Measurements from ENCODE around the gene RPL35A. TPM values are rescaled to one million over a fixed set of nuclear protein-coding genes. Genes with fewer than 3 reads are reported as not detected.

RPL35A gene
- total RNA-seq (2012; rRNA removed): 804 and 1,064 TPM in 2 replicates
- polyA plus RNA-seq (2012; rRNA removed): 906 and 921 TPM in 2 replicates
- 346 and 851 TPM in 2 replicates for polyA plus RNA-seq (2012; cell fraction: cytosol; rRNA removed)
- polyA plus RNA-seq (2012; cell fraction: nucleus; rRNA removed; ENCODE audit: low replicate concordance): 30.5 and 351 TPM in 2 replicates
- percentile 98 among the genes with signal in this experiment for Bru-seq, nascent RNA
- percentile 94 among the genes with signal in this experiment for BruChase-seq, experiment 1, labeled RNA remaining after a 6-hour chase
- percentile 91 among the genes with signal in this experiment for BruChase-seq, experiment 2, labeled RNA remaining after a 2-hour chase
- long read RNA-seq, transcript RPL35A-205 (5 exons, 553 nt): minor isoform, 18 of 565 reads
- long read RNA-seq, transcript RPL35A-206 (5 exons, 1,444 nt): major isoform, 378 of 565 reads
- long read RNA-seq, transcript RPL35A-207 (2 exons, 687 nt): minor isoform, 124 of 565 reads
- long read RNA-seq, partial matches to known transcripts: 25 of 565 reads
- long read RNA-seq, other reads (novel, unspliced or antisense): 16 of 565 reads

GRCh38 chr3:197949778-197950676, at the start of gene RPL35A:
Gene RPL35A, plus strand, starts transcription at chr3:197950190. Its CDS starts 778 bp downstream, at chr3:197950968.
- peak within 1 kb of the TSS; percentile 80 for H4K5ac ChIP-seq (ENCODE audit: low read depth, low read length)
- peak within 1 kb of the TSS; percentile 83 for H2BK120ac ChIP-seq (ENCODE audit: low read depth, low read length)
- peak within 1 kb of the TSS; percentile 82 for H3K18ac ChIP-seq (ENCODE audit: low read depth, low read length)
- H3K9me1 ChIP-seq (ENCODE audit: insufficient read depth, low read length): no peaks in the 10 kb centered on the region
- ChIA-PET CTCF (interaction anchor here (0.8 to 1.3 kb wide), 2 partner anchors 44 kb away, joined by 3 read pairs; no protein-coding TSS in a partner anchor), POLR2A (ENCODE audit: unreplicated experiment) (no interaction called here)
- peak within 1 kb of the TSS; percentile 88 for H3K4me3 ChIP-seq (ENCODE audit: insufficient read depth, low read depth, low read length)
- H4K8ac ChIP-seq (ENCODE audit: low read depth in 2 of 2, low read length in 2 of 2): peak within 1 kb of the TSS; percentile 91 to 97
- H2BK20ac ChIP-seq (ENCODE audit: low read depth, low read length): peak within 1 kb of the TSS; percentile 45; the same call in 1 of the 2 replicates
- H2BK15ac ChIP-seq (ENCODE audit: low read depth, low read length): peak within 1 kb of the TSS; percentile 99
- dilution Hi-C loops (cut with HindIII; ENCODE audit: low sequenced_read_pairs, unreplicated experiment) (no loop called here), intact Hi-C loops (cut with micrococcal nuclease) (no loop called here), in situ Hi-C loops (cut with MboI; ENCODE audit: low sequenced_read_pairs) (loop anchor here (5.0 kb wide), 1 partner anchor 43 kb away; no protein-coding TSS in a partner anchor)
- DNase-seq (peak; percentile 93), ATAC-seq (ENCODE audit: low read depth) (peak; percentile 94)
- H3K36me3 ChIP-seq (ENCODE audit: control insufficient read depth, insufficient read depth, low read length): peaks cover 30% of the 10 kb centered on the region
- peak within 1 kb of the TSS; percentile 90 for H3K4me2 ChIP-seq (ENCODE audit: low read depth, low read length)
- H3K56ac ChIP-seq (ENCODE audit: extremely low read depth, insufficient read depth, low read length): peak within 1 kb of the TSS; percentile 100
- H3K9ac ChIP-seq (ENCODE audit: low read depth, low read length): peak within 1 kb of the TSS; percentile 99
- no peaks in the 10 kb centered on the region for H3K4me1 ChIP-seq (ENCODE audit: control insufficient read depth, insufficient read depth, low read length)
- H3K23ac ChIP-seq (ENCODE audit: low read depth, low read length): peak within 1 kb of the TSS; percentile 99
- WGBS, 2 experiments (ENCODE audit: extremely low coverage in 2 of 2, insufficient read length in 1 of 2): 0% methylated on average over 4 of the region's 36 CpGs; no CpG with 5 or more reads in 1 of the 2 experiments
- peak within 1 kb of the TSS; percentile 99 for H3K14ac ChIP-seq (replicated peaks; ENCODE audit: low read depth, low read length)
- H3K79me1 ChIP-seq (ENCODE audit: low read depth in 1 of 2, low read length in 2 of 2): peaks cover 17 to 36% of the 10 kb centered on the region in 2 experiments
- no peaks in the 10 kb centered on the region for H3K27me3 ChIP-seq (ENCODE audit: control insufficient read depth, insufficient read depth, low read length)
- no peaks in the 10 kb centered on the region for H3K9me3 ChIP-seq (ENCODE audit: control insufficient read depth, insufficient read depth, low read length)
- H2AFZ ChIP-seq (replicated peaks; ENCODE audit: low read length, poor library complexity): peak within 1 kb of the TSS; percentile 84
- H2BK5ac ChIP-seq (ENCODE audit: low read depth, low read length, poor library complexity, severe bottlenecking): peak within 1 kb of the TSS; percentile 98
- H3K4ac ChIP-seq (ENCODE audit: low read depth, low read length): peak within 1 kb of the TSS; percentile 98
- peak within 1 kb of the TSS; percentile 100 for H2AK5ac ChIP-seq (ENCODE audit: low read depth, low read length)
- peak within 1 kb of the TSS; percentile 95 for H2AK9ac ChIP-seq (replicated peaks; ENCODE audit: low read depth, low read length, poor library complexity)
- peaks cover 31% of the 10 kb centered on the region for H4K20me1 ChIP-seq (ENCODE audit: insufficient read depth, low read length)
- peak within 1 kb of the TSS; percentile 85 for H3K27ac ChIP-seq (ENCODE audit: insufficient read depth, low read length)
- TSS peak; percentile 58 for BruUV-seq (replicated peaks)
- peak within 1 kb of the TSS; percentile 92 for H4K91ac ChIP-seq (ENCODE audit: insufficient read depth, low read depth, low read length)
- TF ChIP-seq POLR2A (IDR thresholded peaks at IDR 0.05; ENCODE audit: low read depth, low read length): peak; percentile 98
- TF ChIP-seq RFX5 (IDR thresholded peaks at IDR 0.05; ENCODE audit: low read depth, low read length): peak; percentile 36; the same call in 1 of the 2 replicates
- TF ChIP-seq MAZ (IDR thresholded peaks at IDR 0.05; ENCODE audit: borderline replicate concordance, low read depth, low read length): 0 out of 2 replicates have a peak, but pooled peaks have one; percentile 10
- TF ChIP-seq MAFK (IDR thresholded peaks at IDR 0.05; ENCODE audit: low read depth, low read length): no peak
- peak; percentile 31; the same call in 1 of the 2 replicates for TF ChIP-seq USF2 (IDR thresholded peaks at IDR 0.05; ENCODE audit: low read depth, low read length)
- TF ChIP-seq RCOR1 (IDR thresholded peaks at IDR 0.05; ENCODE audit: insufficient replicate concordance, low read length): no peak
- peak; percentile 57 for TF ChIP-seq CEBPB (IDR thresholded peaks at IDR 0.05; ENCODE audit: low read depth, low read length)
- TF ChIP-seq FOS (IDR thresholded peaks at IDR 0.05; ENCODE audit: low read depth, low read length): no peak
- TF ChIP-seq MXI1 (IDR thresholded peaks at IDR 0.05; ENCODE audit: borderline replicate concordance, low read depth, low read length): no peak; the same call in 1 of the 2 replicates
- TF ChIP-seq BHLHE40 (IDR thresholded peaks at IDR 0.05; ENCODE audit: low read depth, low read length): no peak
- no peak for TF ChIP-seq NFE2L2 (IDR thresholded peaks at IDR 0.05; ENCODE audit: low read depth, low read length)
- TF ChIP-seq, protein P1, sequence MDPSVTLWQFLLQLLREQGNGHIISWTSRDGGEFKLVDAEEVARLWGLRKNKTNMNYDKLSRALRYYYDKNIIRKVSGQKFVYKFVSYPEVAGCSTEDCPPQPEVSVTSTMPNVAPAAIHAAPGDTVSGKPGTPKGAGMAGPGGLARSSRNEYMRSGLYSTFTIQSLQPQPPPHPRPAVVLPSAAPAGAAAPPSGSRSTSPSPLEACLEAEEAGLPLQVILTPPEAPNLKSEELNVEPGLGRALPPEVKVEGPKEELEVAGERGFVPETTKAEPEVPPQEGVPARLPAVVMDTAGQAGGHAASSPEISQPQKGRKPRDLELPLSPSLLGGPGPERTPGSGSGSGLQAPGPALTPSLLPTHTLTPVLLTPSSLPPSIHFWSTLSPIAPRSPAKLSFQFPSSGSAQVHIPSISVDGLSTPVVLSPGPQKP (IDR thresholded peaks at IDR 0.05; ENCODE audit: borderline replicate concordance, low read depth, low read length): no peak
- no peak for TF ChIP-seq RAD21 (IDR thresholded peaks at IDR 0.05; ENCODE audit: low read length)
